IMR-90 (cell line): ENCODE measurements around the gene CAV3. TPM values are rescaled to one million over a fixed set of nuclear protein-coding genes. Genes with fewer than 3 reads are reported as not detected.

Source experiments
- ATAC-seq: fragments of 200-7000 bp; cut with Tn5 transposase; 2 replicates; pipeline ENCODE4 v1.9.1; 2020; ENCODE audit warnings: low read depth, mild to moderate bottlenecking, moderate library complexity
- BruUV-seq: library from RNA; stranded (reverse); fragments of 400-500 nt; replicated peaks from 2 replicates; lab custom pipeline; 2021; lab: Mats Ljungman, UMichigan
- CTCF ChIA-PET: fragments of 300-600 bp; formaldehyde crosslinking; extraction: SDS; loops from one replicate; lab custom pipeline; 2021; ENCODE audit warnings: antibody characterized with exemption; lab: Yijun Ruan, JAX
- POLR2A ChIA-PET: fragments of 300-600 bp; sonication (Branson Sonifier 250); formaldehyde crosslinking; loops from one replicate; lab custom pipeline; 2022; ENCODE audit warnings: antibody characterized with exemption; ENCODE audit not compliant: unreplicated experiment; lab: Charles Lee
- DNase-seq: peaks from one replicate; pipeline ENCODE4 v3.0.0; 2013
- H2AFZ ChIP-seq: replicated peaks from 2 replicates; pipeline ENCODE3; 2013; ENCODE audit warnings: low read length, mild to moderate bottlenecking; ENCODE audit not compliant: poor library complexity
- H2AK5ac ChIP-seq: 2 replicates; pipeline ENCODE4 v1.6.1; 2013; ENCODE audit warnings: low read depth, low read length, inconsistent platforms
- H2AK9ac ChIP-seq: replicated peaks from 2 replicates; pipeline ENCODE3; 2013; ENCODE audit warnings: mild to moderate bottlenecking, low read depth, low read length, moderate library complexity; ENCODE audit not compliant: poor library complexity
- H2BK120ac ChIP-seq: 2 replicates; pipeline ENCODE4 v1.6.1; 2013; ENCODE audit warnings: low read depth, low read length, inconsistent platforms
- H2BK15ac ChIP-seq: 3 replicates; pipeline ENCODE4 v1.6.1; 2013; ENCODE audit warnings: low read depth, low read length, inconsistent platforms
- H2BK20ac ChIP-seq: 2 replicates; pipeline ENCODE4 v1.6.1; 2013; ENCODE audit warnings: low read depth, mild to moderate bottlenecking, inconsistent platforms, low read length, moderate library complexity
- H2BK5ac ChIP-seq: 2 replicates; pipeline ENCODE4 v1.6.1; 2013; ENCODE audit warnings: mild to moderate bottlenecking, low read depth, low read length, inconsistent platforms; ENCODE audit not compliant: poor library complexity, severe bottlenecking
- H3K14ac ChIP-seq: replicated peaks from 2 replicates; pipeline ENCODE4 v1.6.1; 2013; ENCODE audit warnings: low read depth, low read length, inconsistent platforms
- H3K18ac ChIP-seq: 2 replicates; pipeline ENCODE4 v1.6.1; 2013; ENCODE audit warnings: low read depth, low read length, control low read depth
- H3K23ac ChIP-seq: 2 replicates; pipeline ENCODE4 v1.6.1; 2013; ENCODE audit warnings: low read depth, low read length, inconsistent platforms
- H3K27ac ChIP-seq: 2 replicates; pipeline ENCODE4 v1.5.1; 2013; ENCODE audit warnings: mild to moderate bottlenecking, control low read depth, low read length; ENCODE audit not compliant: insufficient read depth
- H3K27me3 ChIP-seq: 2 replicates; pipeline ENCODE4 v1.6.1; 2013; ENCODE audit warnings: low read length; ENCODE audit not compliant: control insufficient read depth, insufficient read depth
- H3K36me3 ChIP-seq: 2 replicates; pipeline ENCODE4 v1.6.1; 2013; ENCODE audit warnings: low read length, mixed read lengths; ENCODE audit not compliant: control insufficient read depth, insufficient read depth
- H3K4ac ChIP-seq: 2 replicates; pipeline ENCODE4 v1.6.1; 2013; ENCODE audit warnings: low read depth, low read length, inconsistent platforms
- H3K4me1 ChIP-seq: 2 replicates; pipeline ENCODE4 v1.6.1; 2013; ENCODE audit warnings: low read length, mixed read lengths; ENCODE audit not compliant: control insufficient read depth, insufficient read depth
- H3K4me2 ChIP-seq: 2 replicates; pipeline ENCODE4 v1.6.1; 2013; ENCODE audit warnings: low read depth, mild to moderate bottlenecking, control low read depth, low read length, moderate library complexity
- H3K4me3 ChIP-seq: 2 replicates; pipeline ENCODE4 v1.5.1; 2013; ENCODE audit warnings: low read depth, mild to moderate bottlenecking, control low read depth, low read length, moderate library complexity; ENCODE audit not compliant: insufficient read depth
- H3K56ac ChIP-seq: 2 replicates; pipeline ENCODE4 v1.6.1; 2013; ENCODE audit warnings: low read length, inconsistent platforms; ENCODE audit not compliant: insufficient read depth; ENCODE audit errors: extremely low read depth
- H3K79me1 ChIP-seq, 2 experiments: 2 replicates each; pipeline ENCODE4 v1.6.1; 2013; ENCODE audit warnings: low read length in 2 of 2, inconsistent platforms in 1 of 2, low read depth in 1 of 2
- H3K9ac ChIP-seq: 2 replicates; pipeline ENCODE4 v1.6.1; 2013; ENCODE audit warnings: low read depth, low read length, control low read depth
- H3K9me1 ChIP-seq: 2 replicates; pipeline ENCODE4 v1.6.1; 2013; ENCODE audit warnings: low read length, inconsistent platforms; ENCODE audit not compliant: insufficient read depth
- H3K9me3 ChIP-seq: 2 replicates; pipeline ENCODE4 v1.6.1; 2013; ENCODE audit warnings: low read length; ENCODE audit not compliant: control insufficient read depth, insufficient read depth
- H4K20me1 ChIP-seq: 2 replicates; pipeline ENCODE4 v1.6.1; 2013; ENCODE audit warnings: low read length, inconsistent platforms; ENCODE audit not compliant: insufficient read depth
- H4K5ac ChIP-seq: 2 replicates; pipeline ENCODE4 v1.6.1; 2013; ENCODE audit warnings: mild to moderate bottlenecking, low read depth, low read length, control low read depth
- H4K8ac ChIP-seq, 2 experiments: 2 replicates each; pipeline ENCODE4 v1.6.1; 2013; ENCODE audit warnings: low read depth in 2 of 2, low read length in 2 of 2, control low read depth in 1 of 2, inconsistent platforms in 1 of 2
- H4K91ac ChIP-seq: 2 replicates; pipeline ENCODE4 v1.6.1; 2013; ENCODE audit warnings: low read depth, low read length, inconsistent platforms; ENCODE audit not compliant: insufficient read depth
- CHD1 ChIP-seq: IDR thresholded peaks from 2 replicates; pipeline ENCODE4 v1.6.1; 2012; ENCODE audit warnings: low read depth, low read length, improper control_type of control experiment
- CTCF ChIP-seq: conservative IDR thresholded peaks from 2 replicates; pipeline ENCODE4 v1.5.1; 2012; ENCODE audit warnings: mild to moderate bottlenecking, low read depth, low read length, improper control_type of control experiment
- ELK1 ChIP-seq: fragments of 150-350 bp; IDR thresholded peaks from 2 replicates; pipeline ENCODE4 v1.6.1; 2016; ENCODE audit warnings: low read depth, mild to moderate bottlenecking, low read length, moderate library complexity, borderline replicate concordance
- FOS ChIP-seq: fragments of 150-350 bp; IDR thresholded peaks from 2 replicates; pipeline ENCODE4 v1.6.1; 2016; ENCODE audit warnings: low read depth, low read length
- MAZ ChIP-seq: IDR thresholded peaks from 2 replicates; pipeline ENCODE4 v1.6.1; 2012; ENCODE audit warnings: low read depth, mild to moderate bottlenecking, low read length, improper control_type of control experiment, moderate library complexity, borderline replicate concordance
- POLR2A ChIP-seq: IDR thresholded peaks from 2 replicates; pipeline ENCODE4 v1.6.1; 2012; ENCODE audit warnings: mild to moderate bottlenecking, low read depth, low read length
- SMC3 ChIP-seq: fragments of 150-350 bp; IDR thresholded peaks from 2 replicates; pipeline ENCODE4 v1.6.1; 2016; ENCODE audit warnings: low read depth, mild to moderate bottlenecking, antibody characterized with exemption, low read length, moderate library complexity
- WGBS, 2 experiments: methylation state at CpG; one replicate each; pipeline versions ENCODE4 v1.1.5 to v1.1.7; 2013; ENCODE audit warnings: missing lambda C conversion rate in 2 of 2; ENCODE audit not compliant: insufficient read length in 1 of 2; ENCODE audit errors: extremely low coverage in 2 of 2; 5-methylcytosine and 5-hydroxymethylcytosine counted together
- dilution Hi-C: fragments of 300-500 bp; cut with HindIII; formaldehyde crosslinking; loops from one replicate; pipeline ENCODE4 v1.14.3; 2018; ENCODE audit warnings: low sequenced_read_pairs; ENCODE audit not compliant: unreplicated experiment
- in situ Hi-C: fragments of 300-500 bp; cut with MboI; formaldehyde crosslinking; loops from 3 replicates; pipeline ENCODE4 v1.14.3; 2019; ENCODE audit warnings: low sequenced_read_pairs, inconsistent platforms, mixed read lengths
- intact Hi-C: fragments of 100-400 bp; cut with micrococcal nuclease; formaldehyde crosslinking; loops from 2 replicates; pipeline ENCODE4 v1.10.0; 2022
- polyA plus RNA-seq, 3 experiments: library from polyadenylated mRNA; depleted of rRNA; stranded (reverse); fragments of >200 nt; gene quantifications; 2 replicates each; pipeline ENCODE4 v1.2.3, GENCODE V29; 2012; ENCODE audit warnings: low replicate concordance in 1 of 3
- total RNA-seq: library from RNA; depleted of rRNA; stranded (reverse); fragments of >200 nt; gene quantifications from 2 replicates; pipeline ENCODE4 v1.2.3, GENCODE V29; 2012

CAV3 gene
- total and polyA plus RNA-seq, 2 of the 4 experiments (the other 2 are of a cell fraction) = 0.17 to 0.36 TPM

DNA sequence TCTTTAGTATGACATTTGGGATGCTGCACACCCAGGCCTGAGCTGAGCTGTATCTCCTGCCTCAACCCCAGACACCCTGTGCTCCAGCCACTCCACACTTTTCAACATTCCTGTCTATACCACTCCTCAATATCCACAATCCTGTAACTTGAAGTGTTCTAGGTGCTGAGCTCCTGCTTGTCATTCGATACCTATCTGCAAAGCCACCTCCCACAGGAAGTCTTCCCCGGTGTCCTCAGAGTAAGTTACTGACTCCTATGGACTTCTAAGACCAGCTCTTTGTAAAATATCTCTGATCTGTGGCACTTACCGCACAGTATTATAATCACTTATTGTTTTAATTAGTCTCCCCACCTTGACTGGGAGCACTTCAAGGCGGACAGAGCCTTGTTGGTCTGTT is 1.2 kb upstream of the CAV3 start:
- H3K27me3 ChIP-seq = no peaks in the 10 kb centered on the region; the same call in 1 of the 2 replicates
- H2AK9ac ChIP-seq = no peak overlapping the region
- H3K9me1 ChIP-seq = no peaks in the 10 kb centered on the region
- H3K27ac ChIP-seq = no peak overlapping the region
- 70% methylated on average over 2 of the region's 4 CpGs; no CpG with 5 or more reads in 1 of the 2 experiments for WGBS, 2 experiments
- H3K79me1 ChIP-seq = no peaks in the 10 kb centered on the region
- no peak overlapping the region for H4K8ac ChIP-seq
- no peaks in the 10 kb centered on the region for H4K20me1 ChIP-seq
- no peak overlapping the region for H2BK5ac ChIP-seq
- H4K91ac ChIP-seq = no peak overlapping the region
- H2BK120ac ChIP-seq = no peak overlapping the region
- H2BK20ac ChIP-seq = no peak overlapping the region
- H3K9ac ChIP-seq = no peak overlapping the region
- no peak overlapping the region for H3K14ac ChIP-seq
- no peak overlapping the region for H2AFZ ChIP-seq
- no peak overlapping the region for H3K18ac ChIP-seq
- H3K4ac ChIP-seq = no peak overlapping the region
- no peak for DNase-seq
- no TSS peak for BruUV-seq
- ChIA-PET CTCF (no interaction called here), POLR2A (no interaction called here)
- H3K4me1 ChIP-seq = peaks cover 2% of the 10 kb centered on the region; the same call in 1 of the 2 replicates
- no peak for TF ChIP-seq MAZ
- TF ChIP-seq FOS = no peak
- no peak for TF ChIP-seq ELK1
- TF ChIP-seq POLR2A = no peak
- TF ChIP-seq CTCF = no peak
- TF ChIP-seq SMC3 = no peak
- no peak for TF ChIP-seq CHD1
- H2AK5ac ChIP-seq = no peak overlapping the region
- in situ Hi-C loops (loop anchor here (25.0 kb wide), 1 partner anchor 295 kb away; no protein-coding TSS in a partner anchor), intact Hi-C loops (no loop called here), dilution Hi-C loops (no loop called here)
- H3K56ac ChIP-seq = no peak overlapping the region
- H3K4me3 ChIP-seq = no peak overlapping the region
- no peak for ATAC-seq
- no peak overlapping the region for H2BK15ac ChIP-seq
- H3K23ac ChIP-seq = no peak overlapping the region
- no peak overlapping the region for H3K4me2 ChIP-seq
- H3K9me3 ChIP-seq = no peaks in the 10 kb centered on the region
- H4K5ac ChIP-seq = no peak overlapping the region
- H3K36me3 ChIP-seq = no peaks in the 10 kb centered on the region
